ENCODE data around the gene DLK1. TPM values are rescaled to one million over a fixed set of nuclear protein-coding genes. Genes with fewer than 3 reads are reported as not detected.

Gene DLK1
- total and polyA plus RNA-seq, 2 of the 13 experiments (the other 11 are each of a cell fraction or from before 2014, with no cell fraction given): 95.5 to 312 TPM

GRCh38 chr14:100771121-100771800, 44.6 kb downstream of the DLK1 start (continued):
- TF ChIP-seq HNF1A (IDR thresholded peaks at IDR 0.05; ENCODE audit: low read depth): no peak
- peak; percentile 69; the same call in 1 of the 2 replicates for TF ChIP-seq HNF1A (CRISPR knock-in tag; IDR thresholded peaks at IDR 0.05; ENCODE audit: borderline replicate concordance)
- 0 out of 2 replicates have a peak, but pooled peaks have one; percentile 26 for TF ChIP-seq KDM2A (CRISPR knock-in tag; IDR thresholded peaks at IDR 0.05; ENCODE audit: borderline replicate concordance, low read depth)
- peak; percentile 38; the same call in 1 of the 2 replicates for TF ChIP-seq NR2F6 (IDR thresholded peaks at IDR 0.05)
- 0 out of 2 replicates have a peak, but pooled peaks have one; percentile 20 for TF ChIP-seq NR2F6 (CRISPR knock-in tag; IDR thresholded peaks at IDR 0.05)
- peak; percentile 96 for TF ChIP-seq HOMEZ (CRISPR knock-in tag; IDR thresholded peaks at IDR 0.05; ENCODE audit: low read depth)
- no peak for TF ChIP-seq REST (IDR thresholded peaks at IDR 0.05; ENCODE audit: borderline replicate concordance in 1 of 2, low read depth in 1 of 2, low read length in 2 of 2)
- 0 out of 2 replicates have a peak, but pooled peaks have one; percentile 49 for TF ChIP-seq ETV6 (CRISPR knock-in tag; conservative IDR thresholded peaks at IDR 0.05)
- TF ChIP-seq HOXA3 (CRISPR knock-in tag; IDR thresholded peaks at IDR 0.05): peak; percentile 59
- TF ChIP-seq TARDBP (CRISPR knock-in tag; IDR thresholded peaks at IDR 0.05): peak; percentile 30; the same call in 1 of the 2 replicates
- no peak for TF ChIP-seq MXD4 (CRISPR knock-in tag; IDR thresholded peaks at IDR 0.05)
- no peak for TF ChIP-seq PTBP1 (IDR thresholded peaks at IDR 0.05; ENCODE audit: low read depth, low read length, poor library complexity, severe bottlenecking)
- TF ChIP-seq GLMP (CRISPR knock-in tag; IDR thresholded peaks at IDR 0.05; ENCODE audit: borderline replicate concordance): no peak
- no peak for TF ChIP-seq GABPA (IDR thresholded peaks at IDR 0.05; ENCODE audit: low read depth, low read length)
- TF ChIP-seq GABPA (CRISPR knock-in tag; IDR thresholded peaks at IDR 0.05; ENCODE audit: low read depth): 0 out of 2 replicates have a peak, but pooled peaks have one; percentile 18
- TF ChIP-seq KDM6A (CRISPR knock-in tag; IDR thresholded peaks at IDR 0.05; ENCODE audit: low read depth): peak; percentile 41
- TF ChIP-seq FOSL2 (CRISPR knock-in tag; IDR thresholded peaks at IDR 0.05): peak; percentile 31; the same call in 1 of the 2 replicates
- peak; percentile 88 for TF ChIP-seq ETV5 (CRISPR knock-in tag; IDR thresholded peaks at IDR 0.05; ENCODE audit: borderline replicate concordance)
- TF ChIP-seq AKAP8 (CRISPR knock-in tag; IDR thresholded peaks at IDR 0.05): no peak
